ENCODE measurements around the gene MED15. TPM values are rescaled to one million over a fixed set of nuclear protein-coding genes. Genes with fewer than 3 reads are reported as not detected.
A peak's percentile ranks its signal among the peaks of the same experiment; 100 is the strongest.

MED15 gene
- total and polyA plus RNA-seq, 10 of the 15 experiments (the other 5 are each of a cell fraction or from before 2014, with no cell fraction given), result 1.4 to 75.2 (median 26.9) TPM

- no peak for TF ChIP-seq KAT2A (conservative IDR thresholded peaks at IDR 0.05; ENCODE audit: control insufficient read depth, low read depth, low read length)
- peak; percentile 96 to 98 for TF ChIP-seq IKZF2 (IDR thresholded peaks at IDR 0.05)
- TF ChIP-seq USF2 (IDR thresholded peaks at IDR 0.05; ENCODE audit: borderline replicate concordance, low read depth, low read length), result peak; percentile 73
- peak; percentile 88 for TF ChIP-seq IKZF1 (conservative IDR thresholded peaks at IDR 0.05)
- 0 out of 2 replicates have a peak, but pooled peaks have one; percentile 3 for TF ChIP-seq BCL11A (IDR thresholded peaks at IDR 0.05; ENCODE audit: low read depth, low read length)
- TF ChIP-seq RUNX3 (IDR thresholded peaks at IDR 0.05; ENCODE audit: low read length), result peak; percentile 46
- no peak for TF ChIP-seq EP300 (IDR thresholded peaks at IDR 0.05; ENCODE audit: borderline replicate concordance in 1 of 2, control insufficient read depth in 1 of 2, low read depth in 2 of 2, low read length in 2 of 2)
- TF ChIP-seq SUPT20H (IDR thresholded peaks at IDR 0.05; ENCODE audit: borderline replicate concordance, control insufficient read depth, low read depth, low read length), result no peak
- no peak for TF ChIP-seq PAX8 (IDR thresholded peaks at IDR 0.05)
- peak; percentile 46 for TF ChIP-seq SMAD1 (IDR thresholded peaks at IDR 0.05; ENCODE audit: low read depth, partially characterized antibody)
- no peak for TF ChIP-seq ZSCAN29 (IDR thresholded peaks at IDR 0.05)
- peak; percentile 91 for TF ChIP-seq MLLT1 (IDR thresholded peaks at IDR 0.05)
- TF ChIP-seq POLR2AphosphoS5 (IDR thresholded peaks at IDR 0.05; ENCODE audit: low read length), result peak; percentile 44; the same call in 1 of the 2 replicates
- TF ChIP-seq POU2F2 (IDR thresholded peaks at IDR 0.05; ENCODE audit: borderline replicate concordance, low read depth, low read length), result peak; percentile 32; the same call in 1 of the 3 replicates
- no peak for TF ChIP-seq HDAC2 (IDR thresholded peaks at IDR 0.05)
- 0 out of 2 replicates have a peak, but pooled peaks have one; percentile 5 for TF ChIP-seq ZNF687 (IDR thresholded peaks at IDR 0.05)
- TF ChIP-seq TAF1 (IDR thresholded peaks at IDR 0.05; ENCODE audit: borderline replicate concordance, low read depth, low read length), result peak; percentile 46; the same call in 1 of the 2 replicates
- TF ChIP-seq STAT1 (conservative IDR thresholded peaks at IDR 0.05), result no peak
- TF ChIP-seq CBX3 (IDR thresholded peaks at IDR 0.05; ENCODE audit: borderline replicate concordance, low read depth), result no peak
- no peak for TF ChIP-seq ZBTB33 (IDR thresholded peaks at IDR 0.05)
- TF ChIP-seq DPF2 (IDR thresholded peaks at IDR 0.05), result no peak
- TF ChIP-seq SIN3A (IDR thresholded peaks at IDR 0.05; ENCODE audit: low read depth, low read length), result no peak
- 0 out of 2 replicates have a peak, but pooled peaks have one; percentile 25 for TF ChIP-seq IRF4 (IDR thresholded peaks at IDR 0.05; ENCODE audit: low read depth, low read length)
These were observed 11.3 kb upstream of the MED15 start (continued) for GRCh38 chr22:20495861-20496681.

All from GM12878 (cell line).